ENCODE results near the gene PLA2G4D.

DNA sequence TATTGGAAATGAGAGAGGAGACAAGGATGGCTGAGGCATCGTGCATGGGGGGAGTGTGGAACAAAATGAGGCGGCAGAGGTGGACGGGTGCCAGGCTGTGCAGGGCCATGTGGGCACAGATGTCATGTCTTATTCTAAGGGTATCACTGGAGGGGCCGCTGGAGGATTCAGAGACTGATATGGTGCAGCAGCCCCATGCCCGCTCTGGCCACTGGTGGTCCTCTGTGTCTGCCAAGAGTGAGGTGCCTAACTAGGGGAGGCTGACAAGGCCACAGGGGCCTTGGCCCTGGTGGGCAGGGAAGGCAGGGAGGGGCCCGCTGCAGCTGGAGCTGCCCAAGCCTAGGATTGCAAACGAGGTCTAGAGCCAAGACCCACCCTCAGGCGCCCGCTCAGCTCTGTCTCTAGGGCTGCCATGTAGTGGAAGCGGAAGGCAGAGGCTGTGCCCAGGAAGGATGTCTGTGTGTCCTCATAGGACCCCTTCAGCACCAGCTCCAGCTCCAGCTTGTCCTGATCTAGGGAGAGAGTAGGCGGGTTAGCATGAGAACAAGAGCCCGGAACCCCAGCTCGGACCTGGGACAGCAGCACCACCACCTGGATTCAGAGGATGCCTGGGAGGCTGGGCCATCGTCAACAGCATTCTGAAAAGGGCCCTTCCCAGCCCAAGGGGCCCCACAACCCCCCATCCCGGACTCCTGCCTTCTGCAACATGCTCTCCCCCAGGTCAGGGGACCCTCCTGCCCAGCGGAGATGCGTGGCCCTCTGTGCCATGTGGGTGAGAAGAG is 11.3 kb downstream of the PLA2G4D start:
- TF ChIP-seq CTCF (IDR thresholded peaks at IDR 0.05; ENCODE audit: insufficient read depth, low read length, poor library complexity, severe bottlenecking) = no peak
- TF ChIP-seq EZH2phosphoT487 (conservative IDR thresholded peaks at IDR 0.05; ENCODE audit: low read length) = no peak
